DMS53 treated with DMSO at 0.1 percent for 48 hours (cell line): Measurements from ENCODE around the gene PKIG.
"Not testable (repeated sequence)": the region's sequence is repeated elsewhere in the genome, so short reads cannot be mapped to it uniquely, and the experiment has no call there.

Experiments
- DNase-seq: peaks from one replicate; lab custom pipeline; 2025; ENCODE audit not compliant: unreplicated experiment; lab: John Stamatoyannopoulos, UW

PKIG gene

GRCh38 chr20:44571362-44571988, 10.9 kb upstream of the PKIG start:
- DNase-seq, result no peak

- DNase-seq, result no peak
These were observed 9.6 kb upstream of the PKIG start for GRCh38 chr20:44572551-44573500.

GRCh38 chr20:44573501-44573869, 8.9 kb upstream of the PKIG start:
- DNase-seq, result no peak

GRCh38 chr20:44574372-44574771, 8.0 kb upstream of the PKIG start:
- no peak for DNase-seq

GRCh38 chr20:44576297-44576696, 6.1 kb upstream of the PKIG start:
- no peak for DNase-seq

GRCh38 chr20:44579313-44580081, 2.9 kb upstream of the PKIG start:
- no peak for DNase-seq

- no peak for DNase-seq
These were observed 1.7 kb upstream of the PKIG start for GRCh38 chr20:44580581-44581268.

- no peak for DNase-seq
These were observed 864 bp upstream of the PKIG start for GRCh38 chr20:44581515-44581914.

GRCh38 chr20:44583157-44583556, 778 bp downstream of the PKIG start:
- DNase-seq, result no peak

GRCh38 chr20:44584162-44584561, 1.8 kb downstream of the PKIG start:
- DNase-seq, result no peak

- no peak for DNase-seq
These were observed 2.9 kb downstream of the PKIG start for GRCh38 chr20:44585057-44585963.

GRCh38 chr20:44586289-44586911, 4.0 kb downstream of the PKIG start:
- no peak for DNase-seq

GRCh38 chr20:44587035-44587980, 4.9 kb downstream of the PKIG start:
- no peak for DNase-seq

- DNase-seq, result not testable (repeated sequence)
These were observed 5.9 kb downstream of the PKIG start for GRCh38 chr20:44588321-44588720.

GRCh38 chr20:44589537-44589936, 7.2 kb downstream of the PKIG start:
- DNase-seq, result no peak

GRCh38 chr20:44590980-44591778, 8.8 kb downstream of the PKIG start:
- no peak for DNase-seq

- no peak for DNase-seq
These were observed 10.0 kb downstream of the PKIG start for GRCh38 chr20:44592366-44592765.

GRCh38 chr20:44593751-44594150, 11.4 kb downstream of the PKIG start:
- no peak for DNase-seq
